Pancreas (tissue), 10 donors: ENCODE results near the gene CNOT4. TPM values are rescaled to one million over a fixed set of nuclear protein-coding genes. Genes with fewer than 3 reads are reported as not detected.

ENCODE experiments used
- ATAC-seq, 4 donors: fragments of 200-7000 bp; cut with Tn5 transposase; one replicate each; pipeline versions ENCODE4 v1.8.0 to v1.9.1; 2020; ENCODE audit warnings: mild to moderate bottlenecking in 4 of 4, moderate library complexity in 4 of 4
- DNase-seq, 6 donors: peaks; one replicate each; pipeline ENCODE4 v3.0.0-alpha.2; 2020
- FAIRE-seq: peaks from 2 replicates; lab custom pipeline; 2012; peaks lifted over from hg19 to GRCh38; lab: Jason Lieb, UNC
- H3K27ac ChIP-seq, 4 donors: fragments of 200-600 bp; sonication (generic); 1 replicate in 3 of 4; 2 replicates in 1 of 4; pipeline versions ENCODE4 v1.5.0 to v1.8.0; 2020
- H3K27me3 ChIP-seq, 4 donors: fragments of 200-600 bp; one replicate each; pipeline ENCODE4 v1.8.0; 2021
- H3K36me3 ChIP-seq, 3 donors: fragments of 200-600 bp; sonication (generic) in 1 of 3; one replicate each; pipeline versions ENCODE4 v1.5.0 to v1.8.0; 2020 to 2021
- H3K4me1 ChIP-seq, 3 donors: fragments of 200-600 bp; one replicate each; pipeline ENCODE4 v1.8.0; 2021
- H3K4me3 ChIP-seq, 4 donors: fragments of 200-600 bp; sonication (generic) in 2 of 4; one replicate each; pipeline versions ENCODE4 v1.5.0 to v1.8.0; 2020 to 2021
- H3K9me3 ChIP-seq, 4 donors: fragments of 200-600 bp; one replicate each; pipeline ENCODE4 v1.8.0; 2021
- WGBS, 2 donors: extraction: QIAGEN DNeasy Blood & Tissue Kit; methylation state at CpG; one replicate each; pipeline ENCODE4 v1.1.7; 2013; 5-methylcytosine and 5-hydroxymethylcytosine counted together
- intact Hi-C, 3 donors: fragments of 100-400 bp; cut with DNase I; formaldehyde crosslinking; loops; one replicate each; pipeline versions ENCODE4 v1.11.1 to v1.14.2; 2022
- polyA plus RNA-seq, 2 donors: library from polyadenylated mRNA; stranded (reverse); fragments of 200-250 nt; gene quantifications; one replicate each; pipeline ENCODE4 v1.2.3, GENCODE V29; 2013
- total RNA-seq, 6 donors: library from RNA; stranded (reverse); fragmentation: NEBNext Ultra II Directional in 4 of 6; extraction: Animal tissue kit (Norgen Biotek cat#: 25700) in 4 of 6; gene quantifications; one replicate each; pipeline versions ENCODE4 v1.2.1 to v1.2.4, GENCODE V29; 2021 to 2023
- TF ChIP-seq, protein P1 (sequence below), 4 donors: fragments of 200-600 bp; sonication (generic) in 3 of 4; IDR thresholded peaks; one replicate each; pipeline versions ENCODE4 v1.5.0 to v1.8.0; 2021; ENCODE audit warnings: antibody characterized with exemption in 4 of 4
- donor health status: healthy with polysubstance abuse.
- donor health status: DM: no; HTN: no; CAD: no; lungs with moderate emphysema.
- donor health status: DM: no; HTN: no; CAD: no.
- donor health status: control.
- donor health status: control.
- donor health status: Bipolar disorder and iron deficiency.
- donor health status: DM: yes; HTN: yes; CAD: no.
- donor health status: DM: no; HTN: no; CAD: no.
- donor health status: DM: no; HTN: no; CAD: no.
- donor health status: DM: yes; HTN: yes; CAD: no.

CNOT4 gene
- total and polyA plus RNA-seq, 8 donors, result 5.5 to 15.0 (median 10.3) TPM

DNA sequence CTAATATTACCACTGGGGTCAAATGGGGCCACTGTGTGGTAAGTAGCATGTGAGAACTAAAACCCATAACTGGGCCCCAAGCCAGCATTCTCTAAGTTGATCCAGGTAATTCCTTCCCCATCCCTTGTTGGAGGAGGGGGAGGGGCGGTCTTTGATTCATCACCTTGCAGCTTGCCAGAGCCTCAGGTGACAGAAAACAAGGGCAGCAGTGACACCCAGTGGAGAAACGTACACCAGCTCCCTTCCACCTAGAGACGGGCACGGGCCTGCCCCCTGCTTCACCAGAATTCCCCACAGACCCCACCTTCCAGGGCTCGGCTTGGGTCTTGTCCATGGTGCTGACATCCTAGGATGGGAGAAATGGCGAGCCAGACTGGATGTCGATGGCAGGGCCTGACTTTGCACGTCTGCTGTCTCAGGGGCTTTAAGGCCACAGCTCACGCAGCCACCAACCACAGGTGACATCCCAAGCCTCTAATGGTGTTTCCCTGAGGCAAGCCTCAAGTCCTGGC lies 174.2 kb downstream of the CNOT4 start:
- intact Hi-C loops, result loop anchor here in 1 of 3 donors (5.0 kb wide), 1 partner anchor 53 kb away; no protein-coding TSS in a partner anchor
- Histone ChIP-seq H3K36me3 (no peaks in the 10 kb centered on the region), H3K4me3 (no peak overlapping the region), H3K27me3 (no peaks in the 10 kb centered on the region), H3K9me3 (no peaks in the 10 kb centered on the region), H3K27ac (no peak overlapping the region), H3K4me1 (no peaks in the 10 kb centered on the region)
- no peak for FAIRE-seq
- peak; percentile 96 to 99 (median 98) for ATAC-seq
- 24 to 32% methylated on average over 9 of the region's 9 CpGs for WGBS, 2 donors
- DNase-seq, result peak; percentile 68 to 87 (median 74)
- TF ChIP-seq, protein P1, sequence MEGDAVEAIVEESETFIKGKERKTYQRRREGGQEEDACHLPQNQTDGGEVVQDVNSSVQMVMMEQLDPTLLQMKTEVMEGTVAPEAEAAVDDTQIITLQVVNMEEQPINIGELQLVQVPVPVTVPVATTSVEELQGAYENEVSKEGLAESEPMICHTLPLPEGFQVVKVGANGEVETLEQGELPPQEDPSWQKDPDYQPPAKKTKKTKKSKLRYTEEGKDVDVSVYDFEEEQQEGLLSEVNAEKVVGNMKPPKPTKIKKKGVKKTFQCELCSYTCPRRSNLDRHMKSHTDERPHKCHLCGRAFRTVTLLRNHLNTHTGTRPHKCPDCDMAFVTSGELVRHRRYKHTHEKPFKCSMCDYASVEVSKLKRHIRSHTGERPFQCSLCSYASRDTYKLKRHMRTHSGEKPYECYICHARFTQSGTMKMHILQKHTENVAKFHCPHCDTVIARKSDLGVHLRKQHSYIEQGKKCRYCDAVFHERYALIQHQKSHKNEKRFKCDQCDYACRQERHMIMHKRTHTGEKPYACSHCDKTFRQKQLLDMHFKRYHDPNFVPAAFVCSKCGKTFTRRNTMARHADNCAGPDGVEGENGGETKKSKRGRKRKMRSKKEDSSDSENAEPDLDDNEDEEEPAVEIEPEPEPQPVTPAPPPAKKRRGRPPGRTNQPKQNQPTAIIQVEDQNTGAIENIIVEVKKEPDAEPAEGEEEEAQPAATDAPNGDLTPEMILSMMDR (IDR thresholded peaks at IDR 0.05), result peak in 3 of 4 donors; percentile 37 to 49 (median 45)

DNA sequence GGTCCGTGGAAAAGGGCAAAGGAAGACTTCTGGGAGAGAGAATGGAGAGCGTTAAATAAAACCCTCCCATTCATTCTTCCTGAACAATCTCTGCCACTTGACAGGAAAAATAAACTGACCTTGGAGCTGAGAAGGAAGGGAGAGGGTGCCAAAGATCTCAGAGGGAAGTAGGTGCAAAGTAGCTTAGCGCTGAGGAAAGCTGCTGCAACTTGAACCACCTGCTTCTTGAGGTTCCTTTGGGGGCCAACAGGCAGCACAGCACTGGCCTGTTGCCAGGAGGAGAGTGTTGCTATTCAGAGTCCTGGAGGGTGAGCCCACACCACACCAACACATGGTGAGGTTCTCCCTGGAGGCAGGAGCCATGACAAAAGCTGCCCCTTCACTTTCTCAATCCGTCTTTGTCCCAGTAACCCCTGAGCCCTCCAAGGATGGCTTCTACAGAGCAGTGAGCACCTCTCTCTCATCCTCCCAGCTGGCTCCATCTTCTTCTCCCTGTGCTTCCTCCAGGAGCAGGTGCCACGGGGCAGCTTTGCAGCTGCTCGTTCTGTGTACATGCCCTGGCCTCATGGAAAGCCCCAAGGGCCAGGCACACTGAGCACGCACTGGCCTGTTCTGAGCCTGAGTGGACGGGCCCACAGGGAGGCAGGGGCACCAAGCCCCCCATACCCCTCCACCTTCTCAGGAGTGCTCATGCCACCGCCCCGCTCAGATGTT lies 174.9 kb downstream of the CNOT4 start:
- ATAC-seq (peak; percentile 29 to 68 (median 41)), FAIRE-seq (no peak), DNase-seq (peak in 1 of 6 donors; percentile 17)
- intact Hi-C loops, result loop anchor here in 2 of 3 donors (5.0 kb wide), 1 partner anchor 53 kb away; no protein-coding TSS in a partner anchor
- TF ChIP-seq, protein P1 (IDR thresholded peaks at IDR 0.05), result no peak
- WGBS, 2 donors, result 47 to 52% methylated on average over 10 of the region's 10 CpGs
- Histone ChIP-seq H3K4me3 (no peak overlapping the region), H3K9me3 (no peaks in the 10 kb centered on the region), H3K27ac (no peak overlapping the region), H3K36me3 (no peaks in the 10 kb centered on the region), H3K4me1 (no peaks in the 10 kb centered on the region), H3K27me3 (no peaks in the 10 kb centered on the region)

DNA sequence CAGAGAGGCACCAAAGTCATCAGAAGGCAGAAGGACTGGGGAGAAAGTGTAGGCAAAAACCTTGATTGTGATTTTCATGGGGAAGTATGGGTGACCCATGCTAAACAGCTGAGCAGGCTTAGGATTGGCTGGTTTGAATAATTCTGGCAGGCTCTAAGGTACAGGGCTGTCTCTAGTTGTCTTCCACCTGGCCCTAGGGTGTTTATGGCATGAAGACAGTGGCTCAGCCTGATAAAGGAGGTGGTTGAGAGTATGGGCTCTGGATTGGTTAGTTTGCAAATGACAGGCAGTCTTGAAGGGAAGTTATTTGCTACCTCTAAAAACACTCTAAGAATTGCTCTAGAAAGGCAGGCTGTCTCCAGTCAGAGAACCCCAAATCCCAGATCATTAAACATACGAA lies 176.0 kb downstream of the CNOT4 start:
- Histone ChIP-seq H3K4me1 (no peaks in the 10 kb centered on the region), H3K36me3 (no peaks in the 10 kb centered on the region), H3K9me3 (no peaks in the 10 kb centered on the region), H3K27ac (no peak overlapping the region), H3K27me3 (no peaks in the 10 kb centered on the region), H3K4me3 (no peak overlapping the region)
- FAIRE-seq (no peak), ATAC-seq (no peak), DNase-seq (no peak)
- 94 to 96% methylated on average over 1 of the region's 1 CpG for WGBS, 2 donors
- TF ChIP-seq, protein P1 (IDR thresholded peaks at IDR 0.05), result no peak
- intact Hi-C loops, result loop anchor here in 1 of 3 donors (5.0 kb wide), 1 partner anchor 52 kb away; no protein-coding TSS in a partner anchor

DNA sequence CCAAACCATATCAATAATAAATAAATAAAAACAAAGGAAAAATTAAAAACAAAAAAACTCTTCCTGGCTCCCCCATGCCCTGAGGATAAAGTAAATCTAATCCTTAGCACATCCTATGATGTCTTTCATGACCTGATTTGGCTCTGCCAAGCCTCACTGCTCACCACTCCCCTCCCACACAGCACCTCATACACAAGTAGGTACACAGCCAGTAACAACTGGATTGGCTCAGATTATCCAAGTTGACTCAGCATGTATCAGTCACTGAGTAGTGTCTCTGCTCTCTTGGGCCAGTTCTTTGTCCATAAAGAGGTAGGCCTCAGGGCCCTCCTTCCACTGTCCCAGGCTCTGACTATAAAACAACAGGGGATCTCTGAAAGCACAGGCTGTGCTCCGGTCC lies 176.7 kb downstream of the CNOT4 start:
- FAIRE-seq (no peak), ATAC-seq (no peak), DNase-seq (no peak)
- no peak overlapping the region for H3K27ac ChIP-seq
- no peak overlapping the region for H3K4me3 ChIP-seq
- H3K27me3 ChIP-seq, result no peaks in the 10 kb centered on the region
- TF ChIP-seq, protein P1 (IDR thresholded peaks at IDR 0.05), result no peak
- no peaks in the 10 kb centered on the region for H3K9me3 ChIP-seq
- intact Hi-C loops, result loop anchor here in 1 of 3 donors (5.0 kb wide), 1 partner anchor 51 kb away; no protein-coding TSS in a partner anchor
- 90 to 100% methylated on average over 1 of the region's 1 CpG for WGBS, 2 donors
- H3K4me1 ChIP-seq, result no peaks in the 10 kb centered on the region
- H3K36me3 ChIP-seq, result no peaks in the 10 kb centered on the region
